Measurements from ENCODE around the gene ITPA. TPM values are rescaled to one million over a fixed set of nuclear protein-coding genes. Genes with fewer than 3 reads are reported as not detected.

Gene ITPA
- total and polyA plus RNA-seq, 2 donors (not counting 1 experiment from before 2014, with no cell fraction given): 55.5 to 65.6 TPM

- no peaks in the 10 kb centered on the region for H3K36me3 ChIP-seq (replicated peaks in 1 of 2; ENCODE audit: control extremely low read depth in 1 of 2, control insufficient read depth in 1 of 2, extremely low read depth in 1 of 2, insufficient read depth in 2 of 2, low read length in 1 of 2)
- peak overlapping the region in 4 of 5 experiments; percentile 72 to 94 (median 80) for H3K4me3 ChIP-seq (ENCODE audit: control extremely low read depth in 1 of 5, extremely low read depth in 1 of 5, insufficient read depth in 1 of 5, low read depth in 2 of 5, low read length in 4 of 5)
- no peaks in the 10 kb centered on the region for H4K20me1 ChIP-seq (ENCODE audit: control insufficient read depth, insufficient read depth, low read length, poor library complexity, severe bottlenecking)
- ATAC-seq (ENCODE audit: low read depth) (no peak), DNase-seq (no peak)
- peak overlapping the region; percentile 79 for H2AFZ ChIP-seq (ENCODE audit: insufficient read depth, low read depth, low read length, poor library complexity, severe bottlenecking)
- H3K27ac ChIP-seq (ENCODE audit: low read length in 2 of 2): no peak overlapping the region
- H3K27me3 Mint-ChIP-seq: peaks cover 36% of the 10 kb centered on the region
- POLR2A ChIA-PET: no interaction called here
- H3K9me3 ChIP-seq (ENCODE audit: control extremely low read depth in 1 of 3, control insufficient read depth in 2 of 3, insufficient read depth in 1 of 3, low read length in 2 of 3): peaks cover 0 to 14% (median 0%) of the 10 kb centered on the region in 3 donors
- intact Hi-C loops (cut with micrococcal nuclease): loop anchor here (1.0 kb wide), 1 partner anchor 30 kb away; the partner anchor contains the start of gene DDRGK1
- H3K4me3 Mint-ChIP-seq: peak overlapping the region; percentile 87
- peak overlapping the region; percentile 99 for H3K9ac ChIP-seq (ENCODE audit: low read length)
- no peaks in the 10 kb centered on the region for H3K79me2 ChIP-seq (ENCODE audit: control insufficient read depth, insufficient read depth, low read length)
- peak overlapping the region; percentile 100 for H3K4me2 ChIP-seq (replicated peaks; ENCODE audit: low read depth, low read length, poor library complexity, severe bottlenecking)
- 35% methylated on average over 4 of the region's 13 CpGs for WGBS (ENCODE audit: insufficient coverage)
- CTCF ChIA-PET: no interaction called here
- peaks cover 17% of the 10 kb centered on the region for H3K4me1 Mint-ChIP-seq
- H3K4me1 ChIP-seq (ENCODE audit: control insufficient read depth in 2 of 2, insufficient read depth in 2 of 2, low read length in 2 of 2): peaks cover 18 to 19% of the 10 kb centered on the region in 2 donors
- no peak for TF ChIP-seq EZH2 (IDR thresholded peaks at IDR 0.05; ENCODE audit: borderline replicate concordance, insufficient read depth, low read depth, low read length, poor library complexity, severe bottlenecking)
- TF ChIP-seq CTCF (IDR thresholded peaks at IDR 0.05): no peak
- no peaks in the 10 kb centered on the region for H3K9me3 Mint-ChIP-seq (ENCODE audit: insufficient read depth)
- peak overlapping the region; percentile 73 for H3K27ac Mint-ChIP-seq
- H3K27me3 ChIP-seq (replicated peaks in 1 of 4; ENCODE audit: control extremely low read depth in 1 of 4, control insufficient read depth in 3 of 4, insufficient read depth in 4 of 4, low read length in 3 of 4): peaks cover 0 to 34% (median 23%) of the 10 kb centered on the region in 4 experiments
Observed at GRCh38 chr20:3174442-3175261, 34.6 kb upstream of the ITPA start.

DNA sequence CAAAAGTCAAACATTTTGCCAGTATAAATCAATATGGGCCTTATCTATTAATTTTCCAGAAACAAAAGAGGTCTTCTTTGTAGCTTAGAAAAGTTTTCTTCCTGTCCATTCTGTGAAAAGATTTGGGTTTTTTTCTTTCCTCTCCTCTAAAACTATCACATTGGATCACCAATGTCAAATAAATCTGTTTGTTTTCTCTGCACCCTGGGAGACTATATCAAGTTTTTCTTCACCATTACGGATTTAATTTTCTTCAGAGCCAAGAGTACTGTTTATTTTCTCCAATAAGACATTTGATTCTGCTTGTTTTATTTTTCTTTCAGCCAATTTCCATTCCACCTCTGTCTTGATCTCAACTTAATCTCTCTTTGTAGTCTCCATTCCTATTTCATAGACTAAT lies 34.0 kb upstream of the ITPA start:
- no peaks in the 10 kb centered on the region for H3K79me2 ChIP-seq (ENCODE audit: control insufficient read depth, insufficient read depth, low read length)
- no peak overlapping the region for H3K27ac ChIP-seq (ENCODE audit: low read length in 2 of 2)
- ATAC-seq (ENCODE audit: low read depth) (no peak), DNase-seq (no peak)
- ChIA-PET POLR2A (no interaction called here), CTCF (no interaction called here)
- H3K9me3 ChIP-seq (ENCODE audit: control extremely low read depth in 1 of 3, control insufficient read depth in 2 of 3, insufficient read depth in 1 of 3, low read length in 2 of 3): peaks cover 0 to 14% (median 0%) of the 10 kb centered on the region in 3 donors
- 100% methylated on average over 1 of the region's 1 CpG for WGBS (ENCODE audit: insufficient coverage)
- no peak overlapping the region for H3K4me3 ChIP-seq (ENCODE audit: control extremely low read depth in 1 of 5, extremely low read depth in 1 of 5, insufficient read depth in 1 of 5, low read depth in 2 of 5, low read length in 4 of 5)
- intact Hi-C loops (cut with micrococcal nuclease): no loop called here
- TF ChIP-seq CTCF (IDR thresholded peaks at IDR 0.05): no peak
- TF ChIP-seq EZH2 (IDR thresholded peaks at IDR 0.05; ENCODE audit: borderline replicate concordance, insufficient read depth, low read depth, low read length, poor library complexity, severe bottlenecking): no peak
- peaks cover 17% of the 10 kb centered on the region for H3K4me1 Mint-ChIP-seq
- H2AFZ ChIP-seq (ENCODE audit: insufficient read depth, low read depth, low read length, poor library complexity, severe bottlenecking): no peak overlapping the region
- H3K4me1 ChIP-seq (ENCODE audit: control insufficient read depth in 2 of 2, insufficient read depth in 2 of 2, low read length in 2 of 2): peaks cover 18 to 19% of the 10 kb centered on the region in 2 donors
- H3K36me3 ChIP-seq (replicated peaks in 1 of 2; ENCODE audit: control extremely low read depth in 1 of 2, control insufficient read depth in 1 of 2, extremely low read depth in 1 of 2, insufficient read depth in 2 of 2, low read length in 1 of 2): no peaks in the 10 kb centered on the region
- H4K20me1 ChIP-seq (ENCODE audit: control insufficient read depth, insufficient read depth, low read length, poor library complexity, severe bottlenecking): no peaks in the 10 kb centered on the region
- H3K4me2 ChIP-seq (replicated peaks; ENCODE audit: low read depth, low read length, poor library complexity, severe bottlenecking): no peak overlapping the region
- H3K27me3 Mint-ChIP-seq: peaks cover 32% of the 10 kb centered on the region
- no peaks in the 10 kb centered on the region for H3K9me3 Mint-ChIP-seq (ENCODE audit: insufficient read depth)
- no peak overlapping the region for H3K9ac ChIP-seq (ENCODE audit: low read length)
- H3K4me3 Mint-ChIP-seq: peak overlapping the region; percentile 0
- H3K27ac Mint-ChIP-seq: no peak overlapping the region
- H3K27me3 ChIP-seq (replicated peaks in 1 of 4; ENCODE audit: control extremely low read depth in 1 of 4, control insufficient read depth in 3 of 4, insufficient read depth in 4 of 4, low read length in 3 of 4): peaks cover 0 to 30% (median 23%) of the 10 kb centered on the region in 4 experiments

Measured in B cell (primary cell).